ENCODE results near the gene GPATCH11. TPM values are rescaled to one million over a fixed set of nuclear protein-coding genes. Genes with fewer than 3 reads are reported as not detected.

Gene GPATCH11
- total RNA-seq = 5.0 and 6.3 TPM in 2 replicates

DNA sequence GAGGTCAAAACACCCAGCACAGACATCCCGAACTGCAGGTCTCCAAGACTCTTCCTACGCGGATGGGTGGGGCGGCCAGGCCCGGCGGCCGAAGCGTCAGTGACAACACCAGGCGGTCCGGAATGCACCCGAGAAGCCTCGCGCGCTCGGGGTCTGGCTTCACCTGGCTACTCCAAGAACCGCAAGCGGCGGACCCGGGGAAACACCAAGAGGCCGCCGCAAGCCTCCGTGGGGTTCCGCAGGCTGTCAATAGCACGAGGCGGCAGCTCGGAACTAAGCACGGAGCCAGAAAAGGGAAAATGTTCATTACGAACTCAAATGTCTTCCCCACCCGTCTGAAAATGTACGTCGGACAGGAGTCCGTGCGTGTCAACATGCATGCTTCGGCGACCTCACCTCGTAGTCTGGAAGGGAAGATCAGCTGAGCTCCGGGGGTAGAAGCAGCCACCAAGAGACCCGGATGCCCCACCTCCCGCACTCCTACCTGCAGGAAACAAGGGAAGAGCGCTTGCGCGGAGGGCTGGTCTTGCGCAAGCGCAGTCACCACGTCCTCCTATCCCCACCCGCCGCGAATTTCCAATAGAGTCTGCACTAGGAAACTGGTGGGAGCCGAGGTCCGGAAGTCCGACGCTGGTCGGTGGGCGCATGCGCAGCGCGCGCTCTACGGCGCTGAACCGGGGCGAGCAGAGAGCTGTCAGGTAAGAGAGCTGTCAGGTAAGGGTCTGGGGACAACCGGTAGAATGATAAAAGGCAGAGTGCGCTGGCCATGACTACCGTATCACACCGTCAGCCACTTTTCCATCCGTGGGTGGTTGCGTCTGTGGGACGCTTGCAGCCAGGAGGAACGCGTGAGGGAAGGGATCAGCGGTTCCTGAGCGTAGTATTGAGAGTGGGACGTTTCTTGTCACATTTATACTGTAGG lies at the start of gene GPATCH11, which contains the start of gene HEATR5B:
Gene GPATCH11, plus strand, starts transcription at position 646 of the 922 bp plus-strand sequence. CDS start 3,864 bp downstream, outside the sequence.
Gene HEATR5B, minus strand, starts transcription at position 500 of the 922 bp plus-strand sequence. CDS start 958 bp downstream, outside the sequence.

Other genes with a start within 250 kb of the GPATCH11 start
- 21.7 and 22.3 TPM in 2 replicates for gene STRN, start 118.0 kb upstream of the GPATCH11 start, total RNA-seq
- gene HEATR5B, start 146 bp upstream of the GPATCH11 start, total RNA-seq = 20.2 and 23.3 TPM in 2 replicates
- 37.3 and 50.3 TPM in 2 replicates for gene EIF2AK2, start 72.5 kb downstream of the GPATCH11 start, total RNA-seq
- gene SULT6B1, start 104.2 kb downstream of the GPATCH11 start, total RNA-seq = not detected in 2 replicates
- gene CEBPZOS, start 112.0 kb downstream of the GPATCH11 start, total RNA-seq = 16.7 and 18.2 TPM in 2 replicates
- gene CEBPZ, start 147.1 kb downstream of the GPATCH11 start, total RNA-seq = 35.7 and 41.1 TPM in 2 replicates
- gene NDUFAF7, start 147.1 kb downstream of the GPATCH11 start, total RNA-seq = 15.5 and 15.9 TPM in 2 replicates
- gene PRKD3, start 240.3 kb downstream of the GPATCH11 start, total RNA-seq = 45.5 and 71.9 TPM in 2 replicates